ENCODE measurements around the gene GYS1. TPM values are rescaled to one million over a fixed set of nuclear protein-coding genes. Genes with fewer than 3 reads are reported as not detected.

Gene GYS1
- polyA plus RNA-seq, 3 donors: 35.6 to 38.8 (median 36.1) TPM

DNA sequence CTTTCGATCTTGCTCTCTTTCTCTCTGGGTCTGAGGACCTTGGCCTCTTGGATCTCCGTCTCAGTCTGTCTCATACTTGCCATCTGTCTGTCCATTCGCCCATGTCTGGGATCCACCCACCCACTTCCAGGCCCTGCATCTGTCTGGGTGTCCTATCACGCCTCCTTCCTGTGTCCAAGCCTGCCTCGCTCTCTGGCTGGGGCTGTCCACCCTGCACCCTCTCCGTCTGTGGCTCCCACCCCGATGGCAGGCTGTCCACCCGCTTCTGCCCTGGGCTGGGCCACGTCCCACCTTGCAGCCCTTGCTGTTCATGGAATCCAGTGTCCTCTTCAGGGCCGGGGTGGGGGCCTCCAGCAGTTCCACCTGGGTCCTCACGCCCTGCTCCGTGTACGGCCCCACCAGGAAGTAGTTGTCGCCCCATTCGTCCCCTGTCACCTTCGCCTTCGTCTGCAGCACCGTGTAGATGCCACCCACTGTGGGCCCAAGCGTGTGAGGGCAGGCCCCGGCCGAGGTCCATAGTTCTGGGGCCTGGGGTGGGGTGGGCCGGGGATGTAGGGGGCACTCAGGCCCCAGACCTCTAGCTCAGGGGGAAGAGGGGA lies 2.0 kb downstream of the GYS1 start:
- no peak for DNase-seq (ENCODE audit: low read depth in 3 of 3, low spot score in 2 of 3)

DNA sequence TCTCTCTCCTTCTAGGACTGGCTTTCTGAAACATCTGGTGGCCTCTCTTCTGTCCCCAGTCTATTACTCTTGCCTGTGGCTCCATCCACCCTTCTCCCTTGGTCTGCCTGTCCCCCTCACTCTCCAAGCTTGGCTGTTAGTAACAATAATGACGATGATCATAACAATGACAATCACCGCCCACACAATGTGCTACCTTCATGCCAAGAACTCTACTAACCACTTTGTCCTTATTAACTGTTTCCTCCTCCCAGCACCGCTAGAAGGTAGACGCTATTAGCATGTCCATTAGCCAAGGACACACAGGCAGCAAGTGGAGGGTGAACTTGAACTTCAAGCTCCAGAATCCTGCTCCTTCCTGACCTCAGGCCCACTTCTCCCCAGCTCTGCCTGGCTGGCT lies 2.7 kb downstream of the GYS1 start:
- DNase-seq (ENCODE audit: low read depth in 3 of 3, low spot score in 2 of 3): no peak

- DNase-seq (ENCODE audit: low read depth in 3 of 3, low spot score in 2 of 3): no peak
These were observed 3.3 kb downstream of the GYS1 start for GRCh38 chr19:48989701-48990291.

GRCh38 chr19:48988860-48989259 lies 4.2 kb downstream of the GYS1 start:
- no peak for DNase-seq (ENCODE audit: low read depth in 3 of 3, low spot score in 2 of 3)

DNA sequence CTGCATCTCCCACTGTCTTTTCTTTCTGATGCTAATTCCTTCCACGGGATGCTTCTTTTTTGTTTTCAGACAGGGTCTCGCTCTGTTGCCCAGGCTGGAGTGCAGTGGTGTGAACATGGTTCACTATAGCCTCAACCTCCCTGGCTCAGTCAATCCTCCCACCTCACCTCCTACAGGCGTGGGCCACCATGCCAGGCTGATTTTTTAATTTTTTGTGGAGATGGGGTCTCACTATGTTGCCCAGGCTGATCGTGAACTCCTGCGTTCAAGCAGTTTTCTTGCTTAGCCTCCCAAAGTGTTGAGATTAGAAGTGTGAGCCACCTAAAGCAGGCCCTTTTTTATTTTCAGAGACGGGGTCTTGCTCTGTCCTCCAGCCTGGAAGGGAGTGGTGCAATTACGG lies 4.8 kb downstream of the GYS1 start:
- DNase-seq (ENCODE audit: low read depth in 3 of 3, low spot score in 2 of 3): no peak

- no peak for DNase-seq (ENCODE audit: low read depth in 3 of 3, low spot score in 2 of 3)
These were observed 5.8 kb downstream of the GYS1 start for GRCh38 chr19:48987323-48987722.

DNA sequence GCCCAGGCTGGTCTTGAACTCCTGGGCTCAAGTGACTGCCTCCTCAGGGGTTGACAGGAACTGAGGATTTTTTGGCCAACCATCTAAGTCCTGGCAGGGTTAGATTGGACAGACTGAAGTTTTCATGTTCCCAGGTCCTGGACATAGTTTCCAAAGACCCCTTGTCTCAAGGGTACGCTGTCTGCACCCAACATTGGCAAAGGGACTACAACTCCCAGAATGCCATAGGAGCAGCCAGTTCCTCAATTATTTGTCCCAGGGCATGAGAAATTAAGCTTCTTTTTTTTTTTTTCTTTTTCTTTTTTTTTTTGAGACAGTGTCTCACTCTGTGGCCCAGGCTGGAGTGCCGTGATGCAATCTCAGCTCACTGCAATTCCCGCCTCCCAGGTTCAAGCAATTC lies 6.9 kb downstream of the GYS1 start:
- no peak for DNase-seq (ENCODE audit: low read depth in 3 of 3, low spot score in 2 of 3)

DNA sequence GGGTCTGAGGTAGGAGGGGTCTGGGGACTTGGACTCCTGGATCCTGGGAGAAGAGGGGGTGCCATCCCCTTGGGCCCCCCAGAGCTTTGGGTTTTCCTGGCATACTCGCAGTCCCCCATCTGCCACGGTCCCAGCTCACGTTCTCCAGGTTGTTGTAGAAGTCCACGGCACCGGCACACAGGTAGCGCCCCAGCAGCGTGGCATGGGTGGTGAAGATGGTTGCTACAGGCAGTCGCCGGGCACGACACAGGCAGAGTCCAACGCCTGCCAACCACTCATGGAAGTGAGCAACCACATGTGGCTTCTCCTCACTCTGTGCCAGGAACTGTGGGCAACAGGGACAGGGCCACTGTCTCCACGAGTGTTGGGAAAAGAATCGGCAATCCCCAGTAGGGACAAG lies 7.4 kb downstream of the GYS1 start:
- DNase-seq (ENCODE audit: low read depth in 3 of 3, low spot score in 2 of 3): no peak

GRCh38 chr19:48982280-48982679 lies 10.8 kb downstream of the GYS1 start:
- DNase-seq (ENCODE audit: low read depth in 3 of 3, low spot score in 2 of 3): no peak

DNA sequence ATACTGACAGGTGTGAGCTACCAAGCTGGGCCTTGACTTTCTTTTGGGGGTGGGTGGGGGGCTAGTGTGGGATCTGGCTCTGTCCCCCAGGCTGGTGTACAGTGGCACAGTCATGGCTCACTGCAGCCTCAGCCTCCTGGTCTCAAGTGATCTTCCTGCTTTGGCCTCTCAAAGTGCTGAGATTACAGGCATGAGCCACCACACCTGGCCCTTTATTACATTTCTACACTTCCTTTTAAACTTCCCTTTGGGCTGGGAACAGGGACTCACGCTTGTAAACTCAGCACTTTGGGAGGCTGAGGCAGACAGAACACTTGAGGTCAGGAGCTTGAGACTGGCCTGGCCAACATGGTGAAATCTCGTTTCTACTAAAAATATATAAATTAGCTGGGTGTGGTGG lies 16.0 kb downstream of the GYS1 start:
- DNase-seq (ENCODE audit: low read depth in 3 of 3, low spot score in 2 of 3): no peak

GRCh38 chr19:48975947-48976847 lies 16.9 kb downstream of the GYS1 start:
- DNase-seq (ENCODE audit: low read depth in 3 of 3, low spot score in 2 of 3): no peak

- no peak for DNase-seq (ENCODE audit: low read depth in 3 of 3, low spot score in 2 of 3)
These were observed 22.1 kb downstream of the GYS1 start for GRCh38 chr19:48970923-48971395.

DNA sequence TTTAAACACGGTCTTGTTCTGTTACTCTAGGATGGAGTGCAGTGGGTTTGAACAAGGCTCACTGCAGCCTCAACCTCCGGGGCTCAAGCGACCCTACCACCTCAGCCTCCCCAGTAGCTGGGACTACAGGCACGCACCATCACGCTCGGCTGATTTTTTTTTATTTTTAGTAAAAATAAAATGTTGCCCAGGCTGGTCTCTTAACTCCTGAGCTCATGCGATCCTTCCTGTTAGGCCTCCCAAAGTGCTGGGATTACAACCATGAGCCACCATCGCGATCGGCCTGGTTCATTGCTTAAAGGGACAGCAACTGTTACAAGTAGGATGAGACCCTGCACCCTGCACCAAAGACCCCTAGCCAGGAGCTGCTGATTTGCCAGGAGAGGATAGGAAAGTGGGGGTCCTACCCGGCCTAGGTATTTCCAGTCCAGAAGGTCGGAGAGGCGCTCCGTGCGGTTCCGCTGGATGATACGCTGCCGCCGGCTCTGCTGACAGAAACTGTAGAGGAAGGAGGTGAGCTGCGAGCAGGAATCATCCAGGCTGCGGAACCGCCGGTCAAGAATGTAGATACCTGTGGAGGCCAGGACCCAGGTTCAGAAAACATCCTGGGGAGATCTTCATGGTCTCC lies 22.9 kb downstream of the GYS1 start:
- DNase-seq (ENCODE audit: low read depth in 3 of 3, low spot score in 2 of 3): no peak

DNA sequence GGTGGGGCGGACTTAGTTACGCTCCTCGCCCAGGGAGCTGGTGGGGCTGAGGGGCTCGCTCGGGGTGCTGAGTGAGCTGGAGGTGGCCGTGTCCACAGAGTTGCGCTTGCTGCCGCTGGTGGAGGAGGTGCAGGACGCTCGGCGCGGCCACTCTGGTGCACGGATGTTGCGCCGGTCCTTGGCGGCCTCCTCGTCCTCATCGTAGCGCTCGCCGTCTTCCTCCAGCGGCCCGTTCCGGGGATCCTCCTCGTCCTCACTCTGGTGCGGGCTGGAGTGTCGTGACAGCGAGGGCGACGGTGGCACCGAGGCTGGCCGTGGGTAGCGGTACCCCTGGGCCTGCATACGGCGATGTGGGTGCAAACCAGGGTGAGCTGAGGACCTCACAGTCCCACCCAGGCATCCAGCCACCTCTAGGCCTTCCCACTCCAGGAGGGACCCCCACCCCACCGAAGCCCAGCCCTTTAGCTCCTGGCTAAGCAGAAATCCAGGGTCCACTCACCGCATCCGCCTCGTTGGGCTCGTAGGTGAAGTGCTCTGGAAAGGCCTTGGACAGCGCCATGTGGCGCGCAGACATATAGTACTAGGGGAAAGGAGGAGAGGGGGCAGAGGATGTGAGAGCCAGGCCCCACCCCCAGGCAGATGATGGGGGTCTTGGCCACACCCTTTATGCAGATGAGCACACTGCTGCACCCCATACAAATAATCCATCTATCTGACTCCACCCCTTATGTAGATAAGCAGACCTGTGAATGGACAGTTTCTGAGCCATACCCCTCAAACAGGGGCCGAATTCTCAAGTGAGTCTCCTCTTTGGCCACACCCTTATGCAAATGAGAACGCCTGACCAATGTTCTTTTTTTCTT lies 23.6 kb downstream of the GYS1 start:
- DNase-seq (ENCODE audit: low read depth in 3 of 3, low spot score in 2 of 3): no peak

- DNase-seq (ENCODE audit: low read depth in 3 of 3, low spot score in 2 of 3): no peak
These were observed 24.3 kb downstream of the GYS1 start for GRCh38 chr19:48968813-48969218.

- DNase-seq (ENCODE audit: low read depth in 3 of 3, low spot score in 2 of 3): no peak
These were observed 24.9 kb downstream of the GYS1 start for GRCh38 chr19:48968179-48968661.

- no peak for DNase-seq (ENCODE audit: low read depth in 3 of 3, low spot score in 2 of 3)
These were observed 25.5 kb downstream of the GYS1 start for GRCh38 chr19:48967346-48968178.

DNA sequence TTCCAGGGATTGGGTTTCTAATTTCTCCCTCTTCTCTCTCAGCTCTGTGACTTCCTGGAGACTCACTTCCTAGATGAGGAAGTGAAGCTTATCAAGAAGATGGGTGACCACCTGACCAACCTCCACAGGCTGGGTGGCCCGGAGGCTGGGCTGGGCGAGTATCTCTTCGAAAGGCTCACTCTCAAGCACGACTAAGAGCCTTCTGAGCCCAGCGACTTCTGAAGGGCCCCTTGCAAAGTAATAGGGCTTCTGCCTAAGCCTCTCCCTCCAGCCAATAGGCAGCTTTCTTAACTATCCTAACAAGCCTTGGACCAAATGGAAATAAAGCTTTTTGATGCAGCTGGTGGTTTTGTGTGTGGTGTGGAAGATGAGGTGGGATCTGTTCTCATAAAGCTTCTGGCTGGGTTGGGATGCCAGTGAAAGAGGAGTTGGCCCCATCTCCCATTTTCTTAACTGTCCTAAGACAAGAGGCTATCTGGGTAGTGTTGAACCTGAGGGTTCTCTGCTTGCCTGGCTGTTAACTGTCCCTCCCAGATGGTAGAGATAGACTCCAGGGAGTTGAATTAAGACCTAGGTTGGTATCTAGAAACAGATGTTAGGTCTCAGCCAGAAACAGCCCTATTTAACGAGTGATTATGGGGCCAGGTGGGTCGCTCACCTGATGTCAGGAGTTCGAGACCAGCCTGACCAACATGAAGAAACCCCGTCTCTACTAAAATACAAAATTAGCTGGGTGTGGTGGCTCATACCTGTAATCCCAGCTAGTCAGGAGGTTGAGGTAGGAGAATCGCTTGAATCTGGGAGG lies 26.4 kb downstream of the GYS1 start:
- no peak for DNase-seq (ENCODE audit: low read depth in 3 of 3, low spot score in 2 of 3)

Data from right renal cortex interstitium (tissue), 3 donors.